NB4 (cell line): Measurements from ENCODE around the gene ITGA11.

Experiments used
- CTCF ChIP-seq: IDR thresholded peaks from one replicate; pipeline ENCODE4 v1.5.1; 2012; ENCODE audit warnings: low read depth, low read length
- POLR2A ChIP-seq: IDR thresholded peaks from 2 replicates; pipeline ENCODE4 v1.6.1; 2011; ENCODE audit warnings: mild to moderate bottlenecking; ENCODE audit not compliant: insufficient read length; ENCODE audit errors: extremely low read depth

- TF ChIP-seq CTCF (no peak), POLR2A (no peak)
Observed at GRCh38 chr15:68298336-68298735, 133.6 kb downstream of the ITGA11 start.
